Measurements from ENCODE around the gene SDR9C7. TPM values are rescaled to one million over a fixed set of nuclear protein-coding genes. Genes with fewer than 3 reads are reported as not detected.

Gene SDR9C7
- total and polyA plus RNA-seq, 2 of the 8 experiments (the other 6 are each of a cell fraction or from before 2014, with no cell fraction given), result 0.11 TPM; not detected in 1

DNA sequence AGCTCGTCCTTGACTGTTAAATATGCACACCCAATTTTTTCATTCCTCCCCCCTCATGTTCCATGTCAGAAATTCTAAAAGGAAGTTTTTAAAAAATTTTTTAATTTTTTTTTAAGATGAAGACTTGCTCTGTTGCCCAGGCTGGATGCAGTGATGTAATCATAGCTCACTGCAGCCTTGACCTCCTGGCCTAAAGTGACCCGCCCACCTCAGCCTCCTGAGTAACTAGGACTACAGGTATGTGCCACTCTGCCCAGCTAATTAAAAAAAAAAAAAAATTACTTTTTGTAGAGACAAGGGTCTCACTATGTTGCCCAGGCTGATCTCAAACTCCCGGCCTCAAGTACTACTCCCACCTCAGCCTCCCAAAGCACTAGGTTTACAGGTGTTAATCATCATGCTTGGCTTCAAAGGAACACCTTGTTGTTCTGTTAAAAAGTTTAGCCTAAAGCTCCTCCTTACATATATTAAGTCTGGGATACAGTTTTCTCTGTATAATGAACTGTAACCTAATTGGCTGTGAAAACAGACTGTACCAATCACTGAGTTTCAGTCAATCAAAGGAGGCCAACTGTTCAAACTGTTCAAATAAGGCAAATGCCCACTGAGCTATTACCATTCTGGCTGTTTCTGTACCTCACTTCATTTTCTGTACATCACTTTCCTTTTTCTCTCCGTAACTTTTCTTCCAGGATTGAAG, 17.8 kb downstream of the SDR9C7 start (continued):
- no peak for TF ChIP-seq SP2 (IDR thresholded peaks at IDR 0.05; ENCODE audit: low read length)
- TF ChIP-seq, protein P1, sequence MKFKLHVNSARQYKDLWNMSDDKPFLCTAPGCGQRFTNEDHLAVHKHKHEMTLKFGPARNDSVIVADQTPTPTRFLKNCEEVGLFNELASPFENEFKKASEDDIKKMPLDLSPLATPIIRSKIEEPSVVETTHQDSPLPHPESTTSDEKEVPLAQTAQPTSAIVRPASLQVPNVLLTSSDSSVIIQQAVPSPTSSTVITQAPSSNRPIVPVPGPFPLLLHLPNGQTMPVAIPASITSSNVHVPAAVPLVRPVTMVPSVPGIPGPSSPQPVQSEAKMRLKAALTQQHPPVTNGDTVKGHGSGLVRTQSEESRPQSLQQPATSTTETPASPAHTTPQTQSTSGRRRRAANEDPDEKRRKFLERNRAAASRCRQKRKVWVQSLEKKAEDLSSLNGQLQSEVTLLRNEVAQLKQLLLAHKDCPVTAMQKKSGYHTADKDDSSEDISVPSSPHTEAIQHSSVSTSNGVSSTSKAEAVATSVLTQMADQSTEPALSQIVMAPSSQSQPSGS (IDR thresholded peaks at IDR 0.05; ENCODE audit: low read length), result no peak

Measured in H1 (cell line).